GM18861 (cell line): ENCODE data around the gene ABHD11.
"Not testable (repeated sequence)": the region's sequence is repeated elsewhere in the genome, so short reads cannot be mapped to it uniquely, and the experiment has no call there.

Experiments
- ATAC-seq: cut with Tn5 transposase; IDR thresholded peaks from one replicate; pipeline ENCODE4 v1.9.1; 2021; ENCODE audit not compliant: unreplicated experiment

ABHD11 gene

DNA sequence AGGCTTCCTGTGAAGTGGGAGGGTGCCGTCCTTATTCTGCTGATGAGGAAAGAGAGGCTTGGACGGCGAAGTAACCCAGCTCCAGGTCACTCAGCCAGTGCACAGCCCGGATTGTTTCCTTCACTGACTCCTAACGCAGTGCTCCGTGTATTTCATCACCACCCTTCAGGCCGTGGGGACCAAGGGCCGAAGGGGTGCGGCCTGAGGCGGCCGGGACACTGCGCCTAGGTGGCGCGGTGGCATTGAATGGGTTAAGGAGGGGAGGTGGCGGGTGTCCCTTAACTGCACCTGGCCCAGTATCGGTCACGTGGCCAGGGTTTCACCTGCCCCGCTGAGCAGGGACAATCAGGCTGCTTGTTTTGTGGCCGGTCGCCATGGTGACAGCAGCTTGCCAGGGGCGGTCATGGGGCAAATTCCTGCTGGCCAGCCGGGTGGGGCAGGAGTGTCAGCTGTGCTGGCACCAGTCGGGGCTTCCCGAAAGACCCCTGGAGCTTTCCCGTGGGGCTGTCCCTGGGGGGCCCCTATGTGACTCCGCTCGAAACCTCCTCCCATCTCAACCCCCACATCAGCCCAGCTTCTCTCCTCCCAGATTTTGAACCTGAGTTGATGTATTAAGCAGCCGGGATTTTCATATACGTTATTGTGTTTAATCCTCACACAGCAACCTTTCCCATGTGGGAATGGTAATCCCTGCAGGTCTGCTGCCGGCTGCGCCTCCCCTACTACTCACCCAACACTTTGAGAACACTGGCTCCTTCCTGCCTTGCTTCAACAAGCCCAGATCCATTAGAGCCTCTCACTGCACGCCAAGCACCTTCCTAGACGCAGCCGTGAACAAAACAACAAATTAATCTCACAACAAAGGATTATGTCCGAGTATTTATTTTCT is 4.4 kb upstream of the ABHD11 start:
- no peak for ATAC-seq

DNA sequence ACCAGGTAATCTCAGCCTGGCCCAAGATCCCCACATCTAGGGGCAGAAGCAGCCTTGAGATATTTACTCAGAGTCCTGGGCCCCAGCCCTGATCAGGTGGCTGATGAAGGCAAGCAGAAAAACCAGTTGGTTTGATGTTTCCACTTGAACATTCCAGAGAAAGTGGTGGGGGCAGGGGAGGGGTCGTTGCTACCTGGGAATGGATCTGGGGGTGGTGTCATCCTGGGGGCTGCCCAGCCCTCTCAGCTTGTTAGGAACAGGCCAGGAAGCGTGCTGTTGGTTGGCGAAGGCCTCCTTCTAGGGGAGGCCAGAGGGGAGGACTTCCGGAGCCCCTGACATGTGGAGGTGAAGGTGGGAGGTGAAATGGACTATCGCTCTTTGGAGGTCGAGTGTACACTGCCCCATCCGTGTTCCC is 3.7 kb upstream of the ABHD11 start:
- ATAC-seq, result no peak

DNA sequence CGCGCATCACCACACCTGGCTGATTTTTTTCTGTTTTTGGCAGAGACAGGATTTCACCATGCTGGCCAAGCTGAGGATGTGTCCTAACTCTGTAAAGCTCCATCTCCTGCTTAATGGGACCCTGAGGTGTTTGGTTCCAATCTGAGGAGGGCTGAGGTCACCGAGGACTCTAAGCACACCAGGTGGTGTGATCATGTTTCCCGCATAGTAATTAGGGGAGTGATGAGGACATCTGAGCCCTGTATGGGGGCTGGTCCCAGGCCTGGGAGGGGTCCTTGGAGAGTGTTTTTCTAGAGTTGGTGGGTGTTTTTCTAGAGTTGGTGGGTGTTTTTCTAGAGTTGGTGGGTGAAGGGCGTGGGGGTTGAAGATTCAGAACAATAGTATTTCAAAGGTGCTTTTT is 3.0 kb upstream of the ABHD11 start:
- ATAC-seq, result no peak

DNA sequence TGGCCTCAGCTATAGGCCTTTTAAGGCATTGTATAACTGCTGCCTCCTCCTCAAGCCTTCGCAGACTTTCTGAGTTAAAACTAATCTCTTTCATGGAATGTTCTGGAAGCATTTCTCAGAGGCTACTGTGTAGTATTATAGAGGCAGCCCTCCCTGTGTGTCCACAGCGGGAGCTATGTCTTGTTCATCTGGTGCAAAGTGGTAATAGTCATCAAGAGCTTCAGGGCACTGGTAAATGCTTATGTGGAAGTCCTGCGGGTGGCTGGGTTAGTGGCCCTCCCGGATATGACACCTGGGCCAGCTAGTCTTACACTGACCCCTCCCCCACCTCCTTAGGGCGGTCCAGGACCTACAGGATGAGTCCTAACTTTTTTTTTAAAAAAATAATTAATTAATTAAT is 2.2 kb upstream of the ABHD11 start:
- no peak for ATAC-seq

DNA sequence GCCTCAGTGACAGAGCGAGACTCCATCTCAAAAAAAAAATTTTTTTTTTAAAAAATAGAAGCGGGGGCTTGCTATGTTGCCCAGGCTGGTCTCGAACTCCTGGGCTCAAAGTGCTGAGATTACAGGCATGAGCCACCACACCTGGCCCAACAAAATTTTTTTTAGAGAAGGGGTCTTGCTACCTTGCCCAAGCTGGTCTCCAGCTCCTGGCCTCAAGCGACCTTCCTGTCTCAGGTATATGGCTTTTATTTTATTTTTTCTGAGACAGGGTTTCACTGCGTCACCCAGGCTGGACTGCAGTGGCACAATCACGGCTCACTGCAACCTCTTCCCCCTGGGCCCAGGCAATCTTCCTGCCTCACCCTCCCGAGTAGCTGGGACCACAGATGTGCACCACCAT is 1.6 kb upstream of the ABHD11 start:
- ATAC-seq, result no peak

DNA sequence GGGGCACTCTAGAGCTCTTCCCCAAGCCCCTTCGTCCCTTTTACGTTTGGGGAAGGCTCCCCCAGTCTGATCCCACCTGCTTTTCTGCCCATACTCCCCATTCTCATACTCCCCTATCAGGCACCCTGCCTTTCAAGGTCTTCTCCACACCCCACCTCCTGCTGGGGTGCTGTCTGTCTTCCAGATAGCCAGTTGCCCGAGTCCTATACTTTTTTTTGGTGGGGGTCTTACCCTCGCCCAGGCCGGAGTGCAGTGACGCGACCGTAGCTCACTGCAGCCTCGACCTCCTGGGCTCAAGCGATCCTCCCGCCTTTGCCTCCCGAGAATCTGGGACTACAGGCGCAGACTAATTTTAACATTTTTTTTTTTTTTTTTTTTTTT is 775 bp upstream of the ABHD11 start:
- ATAC-seq, result no peak

DNA sequence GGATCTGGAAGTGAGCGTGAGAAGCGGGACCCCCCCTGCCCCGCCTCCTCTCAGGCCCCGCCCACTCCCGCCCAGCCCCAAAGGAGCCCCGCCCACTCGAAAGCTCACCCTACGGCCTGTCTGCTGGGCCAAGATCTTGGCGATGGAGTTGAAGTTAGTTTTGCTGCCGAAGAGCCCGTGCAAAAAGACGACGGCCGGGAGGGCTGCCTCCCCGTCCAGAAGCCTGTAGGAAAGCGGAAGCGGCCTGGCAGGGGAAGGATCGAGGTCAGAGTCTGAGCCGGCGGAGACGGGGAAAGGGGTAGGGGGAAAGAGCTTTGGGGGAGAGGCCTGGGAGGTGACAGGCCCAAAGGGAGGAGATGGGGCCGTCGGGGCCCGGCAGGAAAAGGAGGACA is 386 bp downstream of the ABHD11 start:
- ATAC-seq, result peak; percentile 5

DNA sequence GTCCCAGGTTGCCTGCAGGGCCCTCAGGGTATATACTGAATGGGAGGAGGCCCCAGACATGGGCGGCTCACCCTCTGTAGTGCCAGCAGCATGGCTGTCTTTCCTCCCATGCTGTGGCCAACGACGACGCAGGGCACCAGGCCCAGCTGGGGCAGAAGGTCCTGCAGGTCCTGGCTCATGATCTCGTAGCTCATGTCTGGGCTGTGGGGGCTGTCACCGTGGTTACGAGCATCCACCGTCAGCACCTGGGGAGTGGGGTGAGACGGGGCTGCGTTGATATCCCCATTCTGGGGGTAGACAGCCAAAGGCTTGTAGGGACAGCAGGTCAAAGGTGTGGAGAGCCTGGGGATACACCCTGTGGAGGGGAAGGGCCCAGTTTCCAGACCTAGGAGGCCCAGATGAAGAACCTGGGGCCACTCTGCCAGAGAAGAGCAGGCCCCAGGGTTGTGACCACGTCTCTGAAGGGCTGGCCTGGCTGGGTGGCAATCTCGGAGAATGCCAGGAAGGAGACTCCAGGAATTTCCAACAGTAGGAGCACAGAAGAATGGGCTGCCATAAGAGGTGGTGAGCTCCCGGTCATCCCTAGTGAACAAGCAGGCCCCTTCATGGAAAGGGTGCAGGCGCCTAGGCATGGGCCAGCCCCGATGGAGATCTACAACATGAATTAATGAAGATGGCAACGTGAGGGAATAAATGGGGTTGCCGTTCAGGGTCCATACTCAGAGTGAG is 947 bp downstream of the ABHD11 start:
- ATAC-seq, result no peak

DNA sequence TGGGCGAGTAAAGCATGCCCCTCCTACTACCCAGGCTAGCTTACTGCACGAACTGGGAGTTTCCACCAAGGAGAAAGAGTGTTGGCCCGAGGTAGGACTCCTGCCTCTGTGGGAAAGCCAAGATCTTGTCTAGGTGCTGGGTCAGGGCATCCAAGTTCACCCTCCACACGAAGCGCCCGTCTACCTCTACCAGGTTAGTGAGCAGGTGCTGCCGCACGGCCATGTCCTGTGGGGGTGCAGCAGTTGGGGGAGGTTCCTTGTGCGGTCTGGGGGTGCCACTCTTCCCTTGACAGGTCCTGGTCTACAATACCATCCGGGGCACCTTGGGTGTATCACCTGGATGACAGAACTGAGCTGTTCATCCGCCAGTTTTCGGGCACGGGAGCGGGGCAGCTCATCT is 1.7 kb downstream of the ABHD11 start:
- ATAC-seq, result no peak

DNA sequence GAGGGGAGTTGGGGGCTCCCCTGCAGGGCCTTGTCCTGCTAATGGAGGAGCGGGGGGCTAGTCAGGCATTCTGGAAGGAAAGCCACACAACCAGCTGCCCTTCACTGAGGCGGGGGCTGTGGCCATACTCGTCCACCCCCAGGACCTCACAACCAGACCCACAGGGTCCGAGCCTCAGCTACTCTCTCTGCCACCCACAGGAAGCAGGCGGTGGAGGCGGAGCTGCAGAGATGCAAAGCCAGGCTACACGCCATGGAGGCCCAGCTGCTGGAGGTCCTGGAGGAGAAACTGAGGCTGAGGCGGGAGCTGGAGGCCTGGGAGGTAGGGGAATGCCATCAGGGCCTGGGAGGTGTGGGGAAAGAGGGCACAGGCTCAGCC is 3.1 kb downstream of the ABHD11 start:
- ATAC-seq, result no peak

DNA sequence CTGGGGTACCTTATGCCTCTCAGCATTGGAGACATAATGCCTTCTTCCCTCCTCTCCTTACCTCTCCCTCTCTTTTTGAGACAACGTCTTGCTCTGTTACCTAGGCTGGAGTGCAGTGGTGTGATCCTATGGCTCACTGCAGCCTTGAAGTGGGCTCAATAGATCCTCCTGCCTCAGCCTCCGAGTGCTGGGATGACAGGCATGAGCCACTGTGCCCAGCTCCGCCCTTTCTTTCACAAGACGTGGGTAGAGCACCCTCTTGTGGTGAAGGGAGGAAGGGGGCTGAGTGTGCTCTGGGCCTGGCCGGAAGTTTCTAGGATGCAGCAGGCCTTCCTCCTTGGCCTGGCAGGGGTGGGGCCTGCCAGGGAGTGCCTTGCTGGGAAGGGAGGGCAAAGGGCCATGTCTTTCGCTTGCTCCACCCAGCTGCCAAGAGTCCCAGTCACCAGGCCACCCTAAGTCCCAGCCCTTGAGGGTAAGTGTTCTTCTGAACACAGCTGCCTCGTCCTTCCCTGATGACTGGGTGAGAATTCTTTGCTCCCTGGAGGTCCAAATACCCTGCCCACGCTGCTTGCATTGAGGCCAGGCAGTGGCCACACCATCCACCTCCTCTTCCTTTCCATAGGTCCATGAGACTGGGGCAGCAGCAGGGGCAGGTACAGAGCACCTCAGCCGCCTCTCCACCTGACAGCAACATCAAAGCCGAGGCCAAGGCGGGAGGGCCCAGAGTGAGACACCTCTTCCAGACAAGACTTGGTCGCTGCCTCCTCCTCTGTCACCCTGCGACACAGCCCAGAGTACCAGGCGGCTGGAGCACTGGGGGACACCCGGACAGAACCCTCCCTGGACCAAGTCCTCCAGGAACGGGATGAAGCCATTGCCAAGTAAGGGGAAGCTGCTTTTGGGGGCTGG is 3.7 kb downstream of the ABHD11 start:
- peak; percentile 44 for ATAC-seq

DNA sequence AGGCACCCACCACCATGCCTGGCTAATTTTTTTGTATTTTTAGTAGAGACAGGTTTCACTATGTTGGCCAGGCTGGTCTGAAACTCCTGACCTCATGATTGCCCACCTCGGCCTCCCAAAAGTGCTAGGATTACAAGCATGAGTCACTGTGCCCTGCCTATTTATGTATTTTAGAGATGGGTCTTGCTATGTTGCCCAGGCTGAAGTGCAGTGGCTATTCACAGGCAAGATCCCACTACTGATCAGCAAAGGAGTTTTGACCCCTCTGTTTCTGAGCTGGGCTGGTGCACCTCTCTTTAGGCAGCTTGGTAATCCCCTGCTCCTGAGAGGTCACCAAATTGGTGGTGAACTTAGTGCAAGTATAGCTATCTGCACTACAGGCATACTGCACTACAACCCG is 6.2 kb downstream of the ABHD11 start:
- ATAC-seq, result no peak

DNA sequence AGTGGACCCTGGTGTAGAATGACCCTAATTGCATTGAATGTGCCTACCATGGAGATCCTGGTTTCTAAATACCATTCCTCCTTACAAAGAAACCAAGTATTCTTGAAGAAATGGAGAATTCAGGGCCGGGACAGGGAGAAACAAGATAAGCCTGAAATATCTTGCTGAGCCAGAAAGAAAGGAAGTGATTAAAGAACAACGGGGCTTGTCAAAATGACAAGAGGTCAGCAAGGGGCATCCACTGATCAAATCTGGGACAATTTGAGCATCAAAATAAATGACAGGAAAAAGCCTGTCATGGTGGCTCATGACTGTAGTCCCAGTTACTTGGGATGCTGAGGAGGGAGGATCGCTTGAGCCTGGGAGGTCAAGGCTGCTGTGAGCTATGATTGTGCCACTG is 8.1 kb downstream of the ABHD11 start:
- no peak for ATAC-seq

DNA sequence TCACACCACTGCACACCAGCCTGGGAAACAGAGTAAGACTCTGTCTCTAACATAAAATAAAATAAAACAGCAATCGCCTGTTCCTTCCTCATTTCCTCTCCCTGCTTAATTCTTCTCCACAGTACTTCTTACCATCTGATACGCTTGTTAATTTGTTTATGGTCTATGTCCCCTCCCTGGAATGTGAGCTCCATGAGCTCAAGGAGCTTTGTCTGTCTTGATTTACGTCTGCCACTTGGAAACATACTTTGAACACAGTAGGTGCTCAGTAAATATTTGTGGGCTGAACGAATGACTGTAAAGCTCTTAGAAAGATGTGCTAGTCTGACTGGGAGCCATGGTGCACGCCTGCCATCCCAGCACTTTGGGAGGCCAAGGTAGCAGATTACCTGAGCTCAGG is 10.1 kb downstream of the ABHD11 start:
- ATAC-seq, result no peak

DNA sequence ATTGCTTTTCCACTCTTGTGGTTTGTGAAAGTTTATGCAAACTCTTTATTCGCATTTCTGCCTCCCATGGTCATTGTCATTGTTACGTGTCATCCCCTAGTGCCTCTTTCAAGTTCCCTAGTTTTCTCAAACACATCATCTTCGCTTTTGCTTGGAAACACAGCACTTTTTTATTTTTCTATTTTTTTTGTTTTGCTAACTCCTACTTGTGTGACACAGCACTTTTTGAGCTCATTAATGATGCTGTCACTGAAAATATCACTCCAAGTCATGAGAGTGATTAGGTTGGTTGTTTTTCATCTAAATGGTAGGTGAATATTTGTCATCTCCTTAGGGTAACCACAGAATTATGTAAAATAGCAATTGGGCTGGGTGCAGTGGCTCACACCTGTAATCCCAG is 10.7 kb downstream of the ABHD11 start:
- no peak for ATAC-seq

DNA sequence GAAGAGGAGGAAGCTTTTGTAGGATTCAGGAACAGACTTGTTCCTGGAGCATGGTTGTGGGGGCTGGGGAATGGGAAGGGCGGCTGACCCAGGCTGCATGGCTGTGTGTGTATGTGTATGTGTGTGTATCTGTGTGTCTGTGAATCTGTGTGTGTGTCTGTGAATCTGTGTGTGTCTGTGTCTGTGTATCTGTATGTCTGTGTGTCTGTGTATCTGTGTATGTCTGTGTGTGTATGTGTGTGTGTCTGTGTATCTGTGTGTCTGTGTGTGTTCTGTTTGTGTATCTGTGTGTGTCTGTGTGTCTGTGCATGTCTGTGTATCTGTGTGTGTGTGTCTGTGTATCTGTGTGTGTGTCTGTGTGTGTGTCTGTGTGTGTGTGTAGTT is 12.5 kb downstream of the ABHD11 start:
- no peak for ATAC-seq

DNA sequence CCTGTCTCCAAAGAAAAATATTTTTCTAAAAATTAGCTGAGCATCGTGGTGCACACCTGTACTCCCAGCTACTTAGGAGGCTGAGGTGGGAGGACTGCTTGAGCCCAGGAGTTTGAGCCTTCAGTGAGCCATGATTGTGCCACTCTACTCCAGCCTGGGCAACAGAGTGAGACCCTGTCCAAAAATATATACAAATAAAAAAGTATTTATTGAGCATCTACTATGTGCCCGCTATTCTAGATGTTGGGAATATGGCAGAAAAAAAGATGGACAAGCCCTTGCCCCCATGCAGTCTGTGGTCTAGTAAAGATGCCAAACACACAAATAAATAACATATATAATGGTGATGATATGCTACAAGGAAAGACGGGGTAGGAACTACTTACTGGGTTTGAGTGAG is 14.8 kb downstream of the ABHD11 start:
- no peak for ATAC-seq

DNA sequence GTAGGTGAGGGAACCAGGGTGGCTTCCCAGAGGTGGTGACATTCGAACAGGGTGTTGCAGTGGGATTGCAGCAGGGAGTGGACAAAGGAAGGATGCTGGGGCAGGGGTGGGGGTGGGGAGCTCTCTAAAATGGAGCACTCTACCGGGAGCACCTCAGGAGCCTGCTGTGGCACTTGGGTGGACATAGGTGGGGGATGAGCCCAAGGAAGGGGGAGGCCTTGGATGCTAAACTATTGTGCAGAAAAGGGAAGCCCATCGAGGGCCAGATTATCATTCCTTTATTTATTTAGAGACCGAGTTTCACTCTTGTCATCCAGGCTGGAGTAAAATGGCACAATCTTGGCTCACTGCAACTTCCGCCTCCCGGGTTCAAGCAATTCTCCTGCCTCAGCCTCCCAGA is 15.8 kb downstream of the ABHD11 start:
- ATAC-seq, result no peak

DNA sequence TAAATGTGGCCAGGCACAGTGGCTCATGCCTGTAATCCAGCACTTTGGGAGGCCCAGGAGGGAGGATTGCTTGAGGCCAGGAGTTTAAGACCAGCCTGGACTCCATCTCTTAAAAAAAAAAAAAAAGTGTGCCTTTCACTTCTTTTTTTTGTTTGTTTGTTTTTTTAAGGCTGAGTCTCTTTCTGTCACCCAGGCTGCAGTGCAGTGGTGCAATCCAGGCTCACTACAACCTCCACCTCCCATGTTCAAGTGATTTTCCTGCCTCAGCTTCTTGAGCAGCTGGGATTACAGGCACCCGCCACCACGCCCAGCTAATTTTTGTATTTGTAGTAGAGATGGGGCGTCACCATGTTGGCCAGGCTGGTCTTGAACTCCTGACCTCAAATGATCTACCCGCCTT is 16.4 kb downstream of the ABHD11 start:
- not testable (repeated sequence) for ATAC-seq

DNA sequence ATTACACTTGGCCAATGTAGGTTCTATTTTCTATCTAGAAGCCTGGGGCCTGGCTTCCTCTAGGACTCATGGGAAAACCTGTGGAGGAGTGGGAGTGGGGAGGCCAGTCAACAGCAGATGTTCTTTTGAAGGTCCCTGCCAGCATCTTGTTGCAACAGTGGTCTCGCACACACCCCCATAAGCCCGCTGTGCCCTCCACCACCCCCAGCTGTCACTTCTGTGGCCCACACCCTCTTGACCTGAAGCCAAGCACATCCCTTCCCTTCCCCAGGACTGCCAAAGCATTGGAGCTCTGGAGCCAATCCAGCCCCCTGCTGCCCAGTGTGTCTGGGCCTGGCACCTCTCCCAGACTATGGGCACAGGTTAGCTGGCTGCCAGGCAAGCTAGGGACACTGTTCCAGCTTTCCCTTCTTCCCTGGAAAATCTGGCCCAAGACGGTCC is 17.2 kb downstream of the ABHD11 start:
- no peak for ATAC-seq

DNA sequence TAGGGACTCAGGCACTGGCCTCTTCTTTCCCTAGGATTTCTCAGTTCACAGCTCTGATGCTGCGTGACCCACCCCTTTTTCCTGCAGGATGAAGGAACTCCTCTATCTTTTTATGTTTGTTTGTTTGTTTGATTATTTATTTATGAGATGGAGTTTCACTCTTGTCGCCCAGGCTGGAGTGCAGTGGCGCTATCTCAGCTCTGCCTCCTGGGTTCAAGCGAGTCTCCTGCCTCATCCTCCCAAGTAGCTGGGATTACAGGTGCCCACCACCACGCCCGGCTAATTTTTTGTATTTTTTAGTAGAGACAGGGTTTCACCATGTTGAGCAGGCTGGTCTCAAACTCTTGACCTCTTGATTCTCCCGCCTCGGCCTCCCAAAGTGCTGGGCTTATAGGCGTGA is 18.2 kb downstream of the ABHD11 start:
- not testable (repeated sequence) for ATAC-seq

DNA sequence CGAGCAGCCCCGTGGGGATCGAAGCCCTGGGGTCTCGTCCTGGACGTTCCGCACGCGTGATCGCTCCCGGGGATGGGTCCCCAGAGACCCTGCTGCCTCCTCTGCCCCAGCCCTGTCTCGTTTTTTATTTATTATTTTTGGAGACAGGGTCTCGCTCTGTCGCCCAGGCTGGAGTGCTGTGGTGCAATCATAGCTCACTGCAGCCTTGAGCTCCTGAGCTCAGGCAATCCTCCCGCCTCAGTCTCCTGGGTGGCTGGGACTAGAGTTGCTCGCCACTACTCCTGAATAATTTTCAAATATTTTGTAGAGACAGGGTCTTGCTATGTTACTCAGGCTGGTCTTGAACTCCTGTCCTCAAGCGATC is 18.8 kb downstream of the ABHD11 start:
- no peak for ATAC-seq
